ES-I3 (cell line): ENCODE measurements around the gene TMEM234.

ENCODE experiments used
- H3K36me3 ChIP-seq: 2 replicates; pipeline ENCODE4 v1.6.1; 2013; ENCODE audit warnings: mild to moderate bottlenecking, low read length, control low read depth, moderate library complexity; ENCODE audit not compliant: insufficient read depth
- H3K4me1 ChIP-seq: 2 replicates; pipeline ENCODE4 v1.6.1; 2013; ENCODE audit warnings: mild to moderate bottlenecking, control low read depth, low read length; ENCODE audit not compliant: insufficient read depth
- H3K9ac ChIP-seq: 2 replicates; pipeline ENCODE4 v1.6.1; 2013; ENCODE audit warnings: low read depth, mild to moderate bottlenecking, low read length, moderate library complexity
- H3K9me3 ChIP-seq: 2 replicates; pipeline ENCODE4 v1.6.1; 2013; ENCODE audit warnings: mild to moderate bottlenecking, low read length, moderate library complexity; ENCODE audit not compliant: control insufficient read depth, insufficient read depth

The TMEM234 gene

GRCh38 chr1:32181563-32181962 lies 40.6 kb downstream of the TMEM234 start:
- Histone ChIP-seq H3K36me3 (peaks cover 7% of the 10 kb centered on the region), H3K4me1 (peaks cover 20% of the 10 kb centered on the region), H3K9me3 (no peaks in the 10 kb centered on the region), H3K9ac (no peak overlapping the region)

- H3K9ac ChIP-seq, result peak overlapping the region; percentile 65
- peaks cover 3% of the 10 kb centered on the region for H3K36me3 ChIP-seq
- H3K9me3 ChIP-seq, result no peaks in the 10 kb centered on the region
- H3K4me1 ChIP-seq, result peaks cover 20% of the 10 kb centered on the region
Observed at GRCh38 chr1:32181065-32181464, 41.1 kb downstream of the TMEM234 start.

GRCh38 chr1:32180186-32181060 lies 41.7 kb downstream of the TMEM234 start:
- Histone ChIP-seq H3K36me3 (peaks cover 3% of the 10 kb centered on the region), H3K4me1 (peaks cover 20% of the 10 kb centered on the region), H3K9me3 (no peaks in the 10 kb centered on the region), H3K9ac (peak overlapping the region; percentile 65)

- peaks cover 6% of the 10 kb centered on the region for H3K36me3 ChIP-seq
- peaks cover 20% of the 10 kb centered on the region for H3K4me1 ChIP-seq
- H3K9ac ChIP-seq, result peak within 1 kb of the TSS; percentile 65
- no peaks in the 10 kb centered on the region for H3K9me3 ChIP-seq
Observed at GRCh38 chr1:32179443-32180185, 42.5 kb downstream of the TMEM234 start, which contains the start of gene TXLNA. Gene TXLNA, plus strand, starts transcription at chr1:32179675. Its CDS starts 671 bp downstream, at chr1:32180346.

- H3K36me3 ChIP-seq, result peaks cover 6% of the 10 kb centered on the region; the same call in 1 of the 2 replicates
- peaks cover 20% of the 10 kb centered on the region for H3K4me1 ChIP-seq
- H3K9ac ChIP-seq, result peak overlapping the region; percentile 65
- no peaks in the 10 kb centered on the region for H3K9me3 ChIP-seq
Observed at GRCh38 chr1:32179193-32179442, 43.0 kb downstream of the TMEM234 start.

GRCh38 chr1:32178380-32179192 lies 43.6 kb downstream of the TMEM234 start:
- Histone ChIP-seq H3K9ac (peak overlapping the region; percentile 65), H3K4me1 (peaks cover 20% of the 10 kb centered on the region), H3K36me3 (peaks cover 3% of the 10 kb centered on the region; the same call in 1 of the 2 replicates), H3K9me3 (no peaks in the 10 kb centered on the region)

GRCh38 chr1:32172621-32173245 lies 49.4 kb downstream of the TMEM234 start:
- Histone ChIP-seq H3K36me3 (peaks cover 33% of the 10 kb centered on the region), H3K4me1 (no peaks in the 10 kb centered on the region), H3K9ac (no peak overlapping the region), H3K9me3 (no peaks in the 10 kb centered on the region)

GRCh38 chr1:32170991-32171390 lies 51.2 kb downstream of the TMEM234 start:
- H3K9ac ChIP-seq, result no peak overlapping the region
- no peaks in the 10 kb centered on the region for H3K4me1 ChIP-seq
- H3K9me3 ChIP-seq, result no peaks in the 10 kb centered on the region
- peaks cover 39% of the 10 kb centered on the region for H3K36me3 ChIP-seq
